ENCODE results near the gene IDH1.

DNA sequence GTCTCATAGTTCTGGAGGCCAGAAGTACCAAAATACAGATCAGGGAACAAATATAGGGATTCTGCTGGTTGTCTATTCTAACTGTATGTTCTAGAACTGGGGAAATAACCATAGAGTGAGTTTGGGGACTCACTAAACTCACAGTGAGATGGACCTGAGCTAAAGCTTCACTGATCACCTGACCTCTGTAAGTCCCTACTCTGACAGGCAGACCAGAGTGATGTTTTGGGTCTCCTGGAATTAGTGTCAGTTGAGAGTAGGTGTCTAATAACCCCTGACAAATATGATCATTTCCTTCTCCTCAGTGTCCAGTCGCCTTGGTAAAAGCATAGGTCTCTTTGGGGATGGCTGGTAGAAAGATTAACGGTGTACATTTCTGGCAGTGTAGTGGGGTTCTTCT lies 25.4 kb upstream of the IDH1 start:
- TF ChIP-seq, protein P1, sequence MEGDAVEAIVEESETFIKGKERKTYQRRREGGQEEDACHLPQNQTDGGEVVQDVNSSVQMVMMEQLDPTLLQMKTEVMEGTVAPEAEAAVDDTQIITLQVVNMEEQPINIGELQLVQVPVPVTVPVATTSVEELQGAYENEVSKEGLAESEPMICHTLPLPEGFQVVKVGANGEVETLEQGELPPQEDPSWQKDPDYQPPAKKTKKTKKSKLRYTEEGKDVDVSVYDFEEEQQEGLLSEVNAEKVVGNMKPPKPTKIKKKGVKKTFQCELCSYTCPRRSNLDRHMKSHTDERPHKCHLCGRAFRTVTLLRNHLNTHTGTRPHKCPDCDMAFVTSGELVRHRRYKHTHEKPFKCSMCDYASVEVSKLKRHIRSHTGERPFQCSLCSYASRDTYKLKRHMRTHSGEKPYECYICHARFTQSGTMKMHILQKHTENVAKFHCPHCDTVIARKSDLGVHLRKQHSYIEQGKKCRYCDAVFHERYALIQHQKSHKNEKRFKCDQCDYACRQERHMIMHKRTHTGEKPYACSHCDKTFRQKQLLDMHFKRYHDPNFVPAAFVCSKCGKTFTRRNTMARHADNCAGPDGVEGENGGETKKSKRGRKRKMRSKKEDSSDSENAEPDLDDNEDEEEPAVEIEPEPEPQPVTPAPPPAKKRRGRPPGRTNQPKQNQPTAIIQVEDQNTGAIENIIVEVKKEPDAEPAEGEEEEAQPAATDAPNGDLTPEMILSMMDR (IDR thresholded peaks at IDR 0.05) = no peak
- no peak for TF ChIP-seq POLR2A (IDR thresholded peaks at IDR 0.05)

Data from lower leg skin (tissue), 3 donors.